ENCODE measurements around the gene SLBP. TPM values are rescaled to one million over a fixed set of nuclear protein-coding genes. Genes with fewer than 3 reads are reported as not detected.
A peak's percentile ranks its signal among the peaks of the same experiment; 100 is the strongest.

The SLBP gene
- total RNA-seq (2014; rRNA removed; shearing (Covaris generic)), result 147 and 183 TPM in 2 replicates

DNA sequence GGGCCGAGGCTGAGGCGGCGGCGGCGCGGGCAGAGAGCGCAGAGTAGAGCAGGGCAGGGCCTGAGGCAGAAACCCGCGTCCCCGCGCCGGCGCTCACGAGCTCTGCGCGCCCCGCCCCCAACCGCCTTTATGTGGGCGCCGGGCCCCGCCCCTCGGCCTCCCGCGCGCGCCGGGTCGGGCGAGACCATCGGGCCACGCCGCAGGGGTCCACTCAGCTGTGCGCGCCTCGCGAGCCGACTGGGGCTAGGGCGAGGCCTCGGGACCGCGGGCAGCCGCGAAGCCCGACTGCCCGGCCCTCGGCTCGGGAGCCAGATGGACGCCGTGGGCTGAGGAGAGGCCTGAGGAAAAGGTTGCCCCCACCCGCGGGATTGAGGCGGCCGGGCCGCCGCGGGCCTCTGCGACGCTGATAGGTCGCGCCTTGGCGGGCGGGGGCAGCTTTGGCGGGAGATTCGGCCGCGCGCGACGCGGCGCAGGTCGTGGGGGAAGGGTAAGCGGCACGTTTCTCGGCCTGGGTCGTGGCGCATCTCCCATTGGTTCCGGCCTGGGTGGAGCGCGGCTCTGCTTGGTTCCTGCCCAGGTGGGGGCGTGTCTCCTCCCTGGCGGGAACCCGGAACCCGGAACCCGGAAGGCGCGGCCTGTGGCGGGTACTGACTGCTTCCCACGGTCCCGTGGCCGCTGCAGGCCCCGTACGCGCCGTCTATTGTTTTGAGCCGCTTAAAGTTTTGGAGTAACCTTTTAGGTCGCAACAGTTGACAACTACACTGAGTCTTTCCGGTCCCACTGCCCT is at the start of gene SLBP:
Gene SLBP, minus strand, starts transcription at position 104 of the 787 bp plus-strand sequence. CDS start 131 bp downstream, outside the sequence.
- DNase-seq (ENCODE audit: low spot score), result peak; percentile 98

DNA sequence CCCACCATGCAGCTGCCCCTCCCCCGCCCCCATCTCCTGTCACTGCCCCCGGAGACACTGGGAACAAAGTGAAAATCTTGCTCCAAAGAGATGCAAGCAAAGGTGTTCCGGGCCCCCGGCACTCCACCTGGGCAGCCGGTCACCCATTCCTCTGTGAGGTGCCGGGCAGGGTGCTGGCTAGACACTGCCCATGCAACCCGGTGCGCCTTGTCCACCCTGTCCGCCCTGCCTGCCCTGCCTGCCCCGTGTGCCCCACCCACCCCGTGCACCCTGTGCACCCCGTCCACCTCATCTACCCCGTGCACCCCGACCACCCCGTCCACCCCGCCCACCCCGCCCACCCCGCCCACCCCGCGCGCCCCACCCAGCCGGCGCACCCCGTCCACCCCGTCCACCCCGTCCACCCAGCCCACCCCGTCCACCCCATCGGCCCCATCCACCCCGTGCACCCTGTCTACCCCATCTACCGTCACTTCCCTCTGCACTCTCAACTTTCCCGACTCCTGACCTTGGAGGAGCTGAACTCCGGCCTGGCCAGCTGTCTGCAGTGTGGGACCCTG is 49.1 kb upstream of the SLBP start:
- DNase-seq (ENCODE audit: low spot score), result no peak

- DNase-seq (ENCODE audit: low spot score), result no peak
Observed at GRCh38 chr4:1760521-1761071, 48.5 kb upstream of the SLBP start.

- no peak for DNase-seq (ENCODE audit: low spot score)
Observed at GRCh38 chr4:1759818-1760223, 47.7 kb upstream of the SLBP start.

GRCh38 chr4:1759170-1759817 is 47.2 kb upstream of the SLBP start:
- DNase-seq (ENCODE audit: low spot score), result no peak

GRCh38 chr4:1758306-1759121 is 46.4 kb upstream of the SLBP start:
- DNase-seq (ENCODE audit: low spot score), result no peak

DNA sequence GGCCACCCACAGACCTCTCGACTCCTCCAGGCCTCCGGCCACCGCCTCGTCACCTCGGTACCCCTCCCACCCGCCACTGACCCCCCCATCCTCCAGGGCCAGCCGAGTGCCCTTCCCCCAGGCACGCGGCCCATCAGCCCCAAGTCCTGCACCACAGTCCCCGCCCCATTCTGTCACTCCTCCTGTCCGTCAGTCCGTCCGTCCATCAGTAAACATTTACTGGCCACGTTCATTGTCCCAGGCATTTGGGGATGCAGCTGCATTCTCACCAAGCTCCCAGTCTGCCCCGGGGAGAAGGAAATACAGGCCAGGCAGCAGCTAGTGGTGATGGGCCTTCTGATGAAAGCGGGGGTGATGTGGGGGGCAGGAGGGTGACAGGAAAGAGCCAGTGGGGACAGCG is 45.7 kb upstream of the SLBP start:
- DNase-seq (ENCODE audit: low spot score), result no peak

- DNase-seq (ENCODE audit: low spot score), result no peak
Observed at GRCh38 chr4:1756893-1757779, 45.0 kb upstream of the SLBP start.

DNA sequence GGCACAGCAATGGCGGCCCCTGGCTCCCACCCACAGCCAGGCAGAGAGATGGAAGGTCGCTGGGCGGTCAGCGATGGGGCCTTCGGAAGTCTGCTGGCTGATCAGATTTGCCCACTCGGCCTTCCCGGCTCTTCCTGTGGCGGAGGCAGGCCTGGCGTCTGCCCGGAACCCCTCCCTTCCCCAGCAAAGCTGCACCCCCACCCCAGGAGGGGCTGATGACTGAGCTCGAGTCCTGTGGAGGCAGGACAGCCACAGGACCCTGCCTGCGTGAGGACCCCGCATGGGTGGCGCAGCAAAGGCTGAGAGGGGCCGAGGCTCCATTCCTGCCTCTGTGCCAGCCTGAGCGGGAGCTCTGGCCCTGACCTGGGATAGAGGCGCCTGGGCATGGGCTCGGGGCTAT is 44.0 kb upstream of the SLBP start:
- no peak for DNase-seq (ENCODE audit: low spot score)

- no peak for DNase-seq (ENCODE audit: low spot score)
Observed at GRCh38 chr4:1755297-1755696, 43.2 kb upstream of the SLBP start.

DNA sequence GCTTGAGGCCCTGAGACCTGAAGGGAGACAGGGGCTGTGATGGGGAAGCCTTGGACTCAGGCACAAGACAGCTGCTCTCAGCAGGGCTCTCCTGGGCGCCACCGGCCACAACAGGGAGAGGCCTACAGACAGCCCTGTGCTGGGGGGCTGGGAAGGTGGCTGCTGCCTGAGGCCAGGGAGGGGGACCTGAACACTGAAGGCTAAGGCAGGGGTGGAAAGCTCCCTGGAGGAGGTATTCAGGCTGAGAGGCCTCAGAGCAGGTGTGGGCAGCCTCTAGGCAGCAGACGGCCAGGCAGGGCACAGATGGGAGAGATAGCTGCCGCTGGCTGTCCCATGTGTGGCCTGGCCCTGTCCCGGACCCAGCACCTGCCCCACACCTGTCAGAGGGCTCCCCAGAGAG is 42.2 kb upstream of the SLBP start:
- no peak for DNase-seq (ENCODE audit: low spot score)

GRCh38 chr4:1753697-1754311 is 41.7 kb upstream of the SLBP start:
- DNase-seq (ENCODE audit: low spot score), result no peak

- DNase-seq (ENCODE audit: low spot score), result no peak
Observed at GRCh38 chr4:1753294-1753696, 41.2 kb upstream of the SLBP start.

- peak; percentile 57 for DNase-seq (ENCODE audit: low spot score)
Observed at GRCh38 chr4:1752284-1753041, 40.3 kb upstream of the SLBP start.

DNA sequence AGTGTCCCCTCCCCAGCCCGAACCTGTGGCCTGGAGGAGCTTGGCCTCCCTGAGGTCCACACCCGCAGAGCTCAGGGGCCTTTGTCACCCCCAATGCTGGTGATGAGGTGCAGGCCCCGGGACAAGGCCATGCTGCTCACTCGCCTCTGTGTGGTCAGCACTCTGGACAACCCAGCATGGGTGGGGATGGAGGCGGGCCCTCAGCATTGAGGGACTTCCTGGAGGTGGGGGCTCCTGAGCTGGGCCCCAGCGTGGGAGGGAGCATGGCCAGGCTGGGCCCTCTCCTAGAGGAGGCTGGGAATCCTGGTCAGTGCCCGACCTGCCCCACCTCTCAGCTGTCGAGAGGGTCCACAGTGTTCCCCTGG is 39.8 kb upstream of the SLBP start:
- DNase-seq (ENCODE audit: low spot score), result no peak

GRCh38 chr4:1751155-1751918 is 39.2 kb upstream of the SLBP start:
- no peak for DNase-seq (ENCODE audit: low spot score)

GRCh38 chr4:1750381-1751154 is 38.4 kb upstream of the SLBP start:
- DNase-seq (ENCODE audit: low spot score), result no peak

- DNase-seq (ENCODE audit: low spot score), result no peak
Observed at GRCh38 chr4:1749826-1750225, 37.7 kb upstream of the SLBP start.
